Activated naive CD8-positive, alpha-beta T cell treated with anti-CD3 and anti-CD28 coated beads, Interleukin-2, amount 50 U/mL, for 16 hours (primary cell): ENCODE measurements around the gene EIF5AL1.
"Not testable (repeated sequence)": the region's sequence is repeated elsewhere in the genome, so short reads cannot be mapped to it uniquely, and the experiment has no call there.

Experiments
- DNase-seq: peaks from one replicate; pipeline ENCODE4 v3.0.0-alpha.2; 2020; ENCODE audit warnings: low read depth, low spot score

EIF5AL1 gene

DNA sequence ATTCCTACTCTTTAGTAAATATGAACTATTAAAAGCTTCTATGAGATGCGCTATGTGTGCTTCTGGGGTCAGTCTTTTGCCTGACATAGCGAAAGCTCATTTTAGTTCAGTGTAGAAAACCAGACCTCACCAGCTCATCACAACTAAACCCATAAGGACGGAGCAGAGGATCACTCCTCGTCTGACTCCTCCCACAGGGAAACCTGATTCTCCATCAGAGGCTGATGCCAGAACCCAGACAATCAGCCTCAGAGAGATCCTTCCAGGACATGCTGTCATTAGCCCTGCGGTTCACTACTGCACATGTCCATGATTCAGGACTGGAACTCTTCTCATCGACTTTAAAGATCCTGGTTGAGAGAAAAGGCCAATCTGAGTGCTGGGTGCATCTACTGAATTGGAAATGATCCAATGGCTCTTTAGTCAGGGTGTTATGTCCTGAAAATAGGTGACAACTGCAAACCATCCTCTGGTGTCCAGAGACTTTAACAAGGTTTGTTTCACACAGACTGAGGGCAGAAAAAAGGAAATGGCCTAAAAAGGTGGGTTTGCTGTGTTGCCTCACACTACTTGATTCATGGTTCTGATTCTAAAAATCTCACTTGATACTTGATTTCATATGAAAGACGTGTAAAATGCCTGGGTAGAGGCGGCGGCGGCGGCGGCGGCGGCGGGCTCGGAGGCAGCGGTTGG, at the start of gene EIF5AL1:
Gene EIF5AL1 (plus strand): TSS at position 643 of the 693 bp plus-strand sequence. CDS start 117 bp downstream, outside the sequence.
- DNase-seq: not testable (repeated sequence)

DNA sequence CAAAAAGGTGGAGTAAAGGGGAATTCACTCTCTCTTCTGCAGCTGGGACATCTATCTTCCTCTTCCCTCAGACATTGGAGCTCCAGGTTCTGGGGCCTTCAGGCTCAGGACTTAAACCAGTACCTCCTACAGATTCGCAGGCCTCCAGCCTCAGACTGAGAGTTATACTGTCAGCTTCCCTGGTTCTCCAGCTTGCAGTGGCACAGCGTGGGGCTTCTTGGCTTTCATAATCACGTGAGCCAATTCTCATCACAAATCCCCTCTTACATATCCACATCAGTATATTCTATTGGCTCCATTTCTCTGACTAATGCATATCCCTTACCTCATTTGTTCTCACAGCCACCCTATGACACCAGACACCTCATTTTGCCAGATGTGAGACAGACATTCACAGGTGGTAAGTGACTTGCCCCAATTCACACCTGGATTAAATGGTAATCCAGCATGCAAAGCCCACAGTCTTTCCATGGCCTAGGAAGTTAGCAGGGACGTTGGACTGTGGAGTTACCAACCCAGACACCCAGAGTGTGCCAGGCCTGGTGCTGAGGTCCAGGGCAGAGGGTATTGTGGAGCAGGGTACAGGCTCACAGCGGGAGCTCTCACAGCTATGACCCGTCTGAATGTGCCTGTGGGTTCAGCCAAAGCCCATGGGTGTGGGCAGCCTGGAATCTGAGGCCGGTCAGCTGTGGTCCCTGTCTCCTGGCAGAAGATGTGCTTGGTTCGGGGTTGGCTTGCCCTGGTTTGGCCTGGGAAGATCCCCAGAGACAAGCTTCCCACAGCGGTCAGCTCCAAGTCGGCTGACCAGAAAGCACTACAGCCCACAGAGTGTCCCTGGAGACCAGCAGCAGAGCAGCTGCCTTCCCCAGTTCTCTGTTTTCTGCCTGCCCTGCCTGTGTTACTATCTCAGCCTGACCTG, 48.5 kb upstream of the EIF5AL1 start:
- no peak for DNase-seq

DNA sequence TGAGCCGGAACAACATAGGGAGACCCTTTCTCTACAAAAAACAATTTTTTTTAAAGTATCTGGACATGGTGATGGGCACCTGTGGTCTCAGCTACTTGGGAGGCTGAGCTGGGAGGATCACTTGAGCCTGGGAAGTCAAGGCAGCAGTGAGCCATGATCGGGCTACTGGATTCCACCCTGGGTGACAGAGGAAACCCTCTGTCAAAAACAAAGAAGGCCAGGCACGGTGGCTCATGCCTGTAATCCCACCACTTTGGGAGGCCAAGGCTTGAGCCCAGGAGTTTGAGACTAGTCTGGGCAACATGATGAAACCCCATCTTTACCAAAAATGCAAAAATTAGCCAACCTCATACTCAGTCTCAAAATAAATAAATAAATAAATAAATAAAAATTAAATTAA, 47.0 kb upstream of the EIF5AL1 start:
- DNase-seq: no peak

DNA sequence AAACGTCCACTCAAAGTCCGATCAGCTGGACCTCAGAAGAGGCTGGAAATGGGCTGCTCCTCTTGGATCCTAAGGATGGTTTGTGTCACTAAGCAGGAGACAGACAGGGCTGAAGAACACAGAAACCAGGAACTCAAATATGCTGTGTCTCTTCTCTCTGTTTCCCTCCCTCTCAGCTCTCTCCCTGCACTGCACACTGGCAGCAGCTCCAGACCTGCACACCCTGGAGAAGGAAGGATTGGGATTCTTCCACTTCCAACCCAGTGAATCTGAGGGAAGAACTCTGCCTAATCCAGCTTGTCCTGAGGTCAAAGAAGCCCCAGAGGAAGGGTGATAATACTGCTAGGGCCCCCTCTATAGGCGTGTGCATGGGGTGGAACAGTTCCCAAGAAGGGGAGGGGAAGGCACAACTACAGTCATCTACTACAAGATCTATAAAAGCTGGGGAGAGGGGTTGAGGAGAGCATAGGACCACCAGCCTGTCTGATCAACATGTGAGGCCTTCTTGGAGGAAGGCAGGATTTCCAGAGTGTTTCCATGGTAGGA, 44.2 kb upstream of the EIF5AL1 start:
- DNase-seq: no peak

DNA sequence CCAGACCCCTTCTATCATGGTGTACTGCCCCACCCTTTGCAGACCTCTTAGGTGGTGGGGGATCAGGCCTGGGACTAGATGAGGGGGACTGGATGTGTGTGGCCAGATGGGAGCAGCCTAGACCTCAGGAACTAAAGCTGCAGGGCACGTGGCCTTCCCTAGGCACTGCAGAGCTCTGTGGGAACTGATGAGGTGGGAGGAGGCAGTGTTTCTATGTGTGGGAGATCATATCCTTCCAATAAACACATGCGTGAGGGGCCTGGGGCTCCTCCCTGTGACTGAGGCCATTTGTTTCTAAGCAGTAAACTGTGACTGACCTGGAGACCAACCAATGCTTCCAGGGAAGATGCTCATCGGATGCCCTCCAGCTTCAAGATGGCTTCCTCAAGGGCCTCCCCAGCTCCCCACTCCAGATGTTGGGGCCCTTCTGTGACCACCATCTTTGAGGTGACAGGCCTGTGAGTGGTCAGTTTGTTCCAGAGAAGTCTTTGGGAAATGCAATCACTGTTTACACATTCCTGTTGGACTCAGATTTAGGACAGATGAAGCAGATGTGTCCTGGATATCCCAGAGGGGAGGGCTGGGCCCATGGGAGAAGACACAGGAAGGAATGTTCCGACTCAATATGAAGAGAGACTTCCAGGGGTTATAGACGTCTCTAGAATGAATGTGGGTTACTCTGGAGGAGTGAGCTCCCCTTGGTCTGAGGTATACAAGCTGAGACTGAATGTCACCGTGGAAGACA, 43.3 kb upstream of the EIF5AL1 start:
- no peak for DNase-seq

DNA sequence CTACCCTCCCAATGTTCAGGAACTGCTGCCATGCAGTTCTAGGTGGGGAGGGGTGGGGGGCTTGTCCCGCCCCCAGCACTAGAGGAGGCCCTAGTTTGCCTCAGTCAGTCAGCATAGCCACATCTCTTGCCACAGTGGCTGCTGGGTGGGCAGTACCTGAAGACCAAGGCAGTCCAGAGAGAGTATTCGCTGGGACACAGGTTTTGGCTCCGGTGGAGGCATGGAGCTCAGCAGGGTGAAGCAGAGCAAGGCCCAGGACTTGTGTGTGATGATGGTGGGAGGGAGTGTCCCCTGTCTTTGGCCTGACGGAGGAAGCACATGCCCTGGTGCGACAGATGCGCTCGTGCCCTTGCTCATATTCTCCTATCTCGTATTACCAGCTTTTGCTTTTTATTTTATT, 42.2 kb upstream of the EIF5AL1 start:
- no peak for DNase-seq

DNA sequence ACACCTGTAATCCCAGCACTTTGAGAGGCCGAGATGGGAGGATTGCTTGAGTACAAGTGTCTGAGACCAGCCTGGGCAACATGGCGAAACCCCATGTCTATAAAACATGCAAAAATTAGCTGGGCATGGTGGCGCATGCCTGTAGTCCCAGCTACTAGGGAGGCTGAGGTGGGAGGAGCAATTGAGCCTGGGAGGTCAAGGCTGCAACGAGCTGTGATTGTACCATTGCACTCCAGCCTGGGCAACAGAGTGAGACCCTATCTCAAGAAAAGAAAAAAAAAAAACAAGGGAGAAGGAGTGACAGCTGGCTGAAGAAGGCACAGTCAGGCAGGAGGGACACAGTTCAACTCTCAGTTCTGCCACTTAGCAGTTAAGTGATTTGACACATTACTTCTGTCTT, 40.6 kb upstream of the EIF5AL1 start:
- no peak for DNase-seq

DNA sequence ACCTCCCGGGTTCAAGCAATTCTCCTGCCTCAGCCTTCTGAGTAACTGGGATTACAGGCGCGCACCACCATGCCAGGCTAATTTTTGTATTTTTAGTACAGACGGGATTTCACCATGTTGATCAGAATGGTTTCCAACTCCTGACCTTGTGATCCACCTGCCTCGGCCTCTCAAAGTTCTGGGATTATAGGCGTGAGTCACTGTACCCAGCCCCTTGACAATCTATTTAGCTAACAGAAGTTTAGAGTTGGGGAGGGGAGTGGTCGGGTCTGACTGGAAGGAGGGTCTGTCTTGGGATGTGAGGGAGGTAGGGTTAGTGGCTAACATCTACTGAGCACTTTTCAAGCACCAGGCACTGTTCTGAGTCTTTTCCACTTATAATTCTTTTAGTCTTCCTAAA, 39.9 kb upstream of the EIF5AL1 start:
- no peak for DNase-seq

DNA sequence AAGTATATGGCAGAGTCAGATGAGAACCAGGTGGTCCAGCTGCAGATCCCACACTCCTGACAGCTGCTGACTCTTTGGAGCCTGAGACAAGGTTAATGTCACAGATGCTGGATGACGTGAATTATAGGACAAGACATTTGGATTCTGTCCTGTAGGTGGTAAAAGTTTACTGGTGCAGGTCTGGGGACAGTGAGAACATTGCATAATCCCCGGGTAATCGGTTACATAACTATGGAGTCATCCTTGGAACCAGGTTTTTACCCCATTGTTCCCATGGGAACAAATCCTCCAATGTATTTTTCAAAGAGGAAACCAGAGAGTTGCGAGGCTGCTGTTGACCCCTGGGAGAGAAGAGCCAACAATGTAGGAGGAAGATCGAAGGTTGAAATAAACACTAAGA, 39.4 kb upstream of the EIF5AL1 start:
- DNase-seq: no peak

DNA sequence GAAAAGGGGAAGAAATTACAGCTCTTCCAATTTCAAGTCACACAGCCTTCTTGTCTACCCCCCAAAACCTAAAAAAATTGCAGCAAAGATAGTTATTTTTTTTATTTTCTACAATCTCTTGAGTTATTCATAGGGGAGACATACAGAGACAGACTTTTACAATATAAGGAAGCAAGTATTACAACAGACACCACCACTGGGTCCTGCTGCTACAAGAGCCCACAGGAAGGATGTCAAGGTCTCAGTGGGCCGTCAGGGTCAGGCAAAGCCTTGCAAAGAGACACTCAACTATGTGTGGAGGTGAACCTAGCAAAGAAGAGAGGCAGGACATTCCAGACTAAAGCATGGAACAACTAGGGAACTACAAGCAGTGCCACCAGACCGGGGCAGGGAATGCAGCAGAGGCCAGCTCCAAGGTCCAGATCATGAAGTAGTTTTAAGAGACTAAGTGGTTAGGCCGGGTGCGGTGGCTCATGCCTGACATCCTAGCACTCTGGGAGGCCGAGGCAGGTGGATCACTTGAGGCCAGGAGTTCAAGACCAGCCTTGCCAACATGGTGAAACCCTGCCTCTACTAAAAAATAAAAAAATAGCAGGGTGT, 38.7 kb upstream of the EIF5AL1 start:
- DNase-seq: no peak

DNA sequence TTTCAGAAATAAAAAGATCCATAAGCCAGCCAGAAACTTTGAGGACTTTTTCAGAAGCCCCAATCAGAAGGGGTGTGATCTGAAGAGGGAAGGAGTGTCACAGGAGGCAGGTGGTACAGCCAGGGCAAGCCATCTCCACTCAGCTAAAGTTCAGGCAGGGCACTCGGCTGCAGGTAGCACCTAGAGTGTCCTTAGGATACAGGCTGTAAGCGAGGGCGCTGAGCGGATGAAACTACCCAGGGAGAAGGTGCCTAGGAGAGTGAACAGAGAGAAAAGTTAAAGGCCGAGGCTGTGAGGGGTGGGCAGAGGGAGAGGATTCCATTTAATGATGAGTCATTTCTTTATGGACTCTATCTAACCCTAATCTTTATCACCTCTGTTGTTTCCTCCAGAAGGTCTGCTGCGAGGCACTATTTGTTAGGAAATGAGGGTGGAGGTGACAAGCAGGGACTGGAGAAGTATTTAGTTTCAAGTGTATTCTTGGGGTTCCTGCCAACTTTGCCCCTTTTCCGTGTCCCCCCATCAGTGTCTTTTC, 37.1 kb upstream of the EIF5AL1 start:
- DNase-seq: no peak

DNA sequence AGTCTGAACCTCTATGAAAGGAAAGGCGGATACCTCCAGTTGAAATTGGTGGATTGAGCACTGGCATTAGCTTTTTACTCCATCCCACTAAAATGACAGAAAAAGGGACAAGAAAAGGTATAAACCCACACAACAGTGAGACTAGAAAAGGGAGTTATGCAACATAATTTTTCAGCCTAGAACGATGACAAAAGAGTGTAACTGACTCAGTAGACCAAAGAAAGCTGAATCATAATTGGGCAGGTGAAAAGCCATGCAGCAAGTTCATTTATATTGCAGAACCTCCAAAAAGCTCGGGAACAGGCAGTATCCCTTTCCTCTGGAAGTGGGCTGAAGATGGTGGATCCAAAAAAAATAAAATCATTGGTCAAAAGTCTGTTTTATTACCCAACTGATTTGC, 36.5 kb upstream of the EIF5AL1 start:
- no peak for DNase-seq

DNA sequence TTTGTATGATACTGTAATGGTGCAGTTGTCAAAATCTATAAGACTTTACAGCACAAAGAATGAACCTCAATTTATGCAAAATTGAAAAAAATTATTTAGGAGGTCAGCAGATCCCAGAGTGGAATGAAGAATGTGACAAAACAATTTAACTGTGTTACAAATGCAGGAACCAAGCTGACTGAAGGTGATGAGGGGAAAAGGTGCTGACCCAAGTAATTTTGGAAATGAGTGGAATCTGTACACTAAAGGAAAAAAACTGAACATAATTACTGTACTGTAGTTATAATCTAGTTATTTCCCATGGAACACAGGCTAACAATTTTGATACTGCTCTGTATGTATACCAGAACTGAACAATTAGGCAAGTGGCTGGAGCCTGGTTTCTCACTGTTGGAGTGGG, 35.7 kb upstream of the EIF5AL1 start:
- DNase-seq: no peak

DNA sequence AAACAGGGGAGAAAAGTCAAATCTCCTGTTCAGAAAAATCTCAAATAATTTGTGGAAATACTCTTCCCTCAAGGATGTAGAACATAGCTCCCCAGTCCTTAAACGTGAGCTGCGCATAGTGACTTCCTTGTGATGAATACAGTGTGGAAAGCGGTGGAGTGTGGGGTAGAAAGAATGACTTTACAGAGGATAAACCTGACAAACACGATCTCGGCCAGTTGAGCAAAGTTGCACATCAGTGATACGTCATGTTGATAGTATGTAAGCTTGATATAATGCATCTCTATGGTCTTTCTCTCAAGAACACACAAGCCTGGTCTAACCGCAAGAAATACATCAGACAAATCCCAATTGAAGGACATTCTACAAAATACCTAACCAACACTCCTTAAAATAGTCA, 34.9 kb upstream of the EIF5AL1 start:
- no peak for DNase-seq

DNA sequence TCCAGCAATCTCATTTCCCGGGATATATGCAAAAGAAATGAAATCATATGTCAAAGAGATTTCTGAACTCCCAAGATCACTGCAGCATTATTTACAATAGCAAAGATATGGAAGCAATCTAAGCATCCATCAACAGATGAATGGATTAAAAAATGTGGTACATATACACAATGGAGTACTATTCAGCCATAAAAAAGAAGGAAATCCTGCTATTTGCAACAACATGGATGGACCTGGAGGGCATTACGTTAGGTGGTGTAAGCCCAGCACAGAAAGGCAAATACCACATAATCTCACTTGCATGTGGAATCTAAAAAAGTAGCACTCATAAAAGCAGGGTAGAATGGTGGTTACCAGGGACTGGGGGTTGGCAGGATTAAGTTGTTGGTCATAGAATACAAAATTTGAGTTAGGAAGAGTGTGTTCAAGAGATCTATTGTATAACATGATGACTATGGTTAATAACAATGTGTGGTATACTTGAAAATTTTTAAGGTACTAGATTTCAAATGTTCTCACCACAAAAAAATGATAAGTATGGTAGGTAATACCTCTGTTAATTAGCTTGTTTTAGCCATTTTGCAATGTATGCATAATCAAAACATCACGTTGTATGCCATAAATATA, 32.9 kb upstream of the EIF5AL1 start:
- DNase-seq: no peak

DNA sequence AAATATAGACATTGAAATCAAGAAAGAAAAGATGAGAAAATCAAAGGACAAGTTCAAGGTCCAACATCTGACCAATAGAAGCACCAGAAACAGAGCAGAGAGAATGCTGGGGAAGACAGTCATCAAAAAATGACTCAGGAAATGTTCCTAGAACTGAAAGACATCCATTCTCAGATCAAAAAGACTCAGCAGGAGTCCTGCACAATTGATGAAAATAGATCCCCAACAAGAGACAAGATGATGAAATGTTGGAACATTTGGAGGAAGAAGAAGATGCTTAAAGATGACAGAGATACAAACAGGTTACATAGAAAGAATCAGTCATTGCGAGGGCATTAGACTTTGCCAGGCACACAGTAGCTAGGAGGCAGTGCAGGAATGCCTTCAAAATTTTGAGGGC, 30.0 kb upstream of the EIF5AL1 start:
- no peak for DNase-seq

DNA sequence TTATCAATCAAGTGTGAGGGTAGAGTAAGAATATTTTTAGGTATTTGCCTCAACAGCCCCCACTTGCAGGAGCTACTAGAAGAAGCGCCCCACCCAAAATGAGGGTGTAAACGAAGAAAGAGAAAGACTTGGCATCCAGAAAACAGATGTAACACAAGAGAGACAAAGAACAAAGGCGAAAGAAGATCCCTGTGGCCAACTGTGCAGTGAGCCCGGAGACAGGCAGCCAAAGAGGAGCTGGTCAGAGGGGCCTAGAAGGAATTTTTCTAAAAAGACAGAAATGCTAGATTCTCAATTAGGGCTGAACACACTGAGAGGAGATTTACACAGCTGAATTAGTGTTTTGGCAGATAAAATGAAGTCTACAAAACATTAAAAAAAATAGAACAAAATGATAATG, 29.6 kb upstream of the EIF5AL1 start:
- no peak for DNase-seq

DNA sequence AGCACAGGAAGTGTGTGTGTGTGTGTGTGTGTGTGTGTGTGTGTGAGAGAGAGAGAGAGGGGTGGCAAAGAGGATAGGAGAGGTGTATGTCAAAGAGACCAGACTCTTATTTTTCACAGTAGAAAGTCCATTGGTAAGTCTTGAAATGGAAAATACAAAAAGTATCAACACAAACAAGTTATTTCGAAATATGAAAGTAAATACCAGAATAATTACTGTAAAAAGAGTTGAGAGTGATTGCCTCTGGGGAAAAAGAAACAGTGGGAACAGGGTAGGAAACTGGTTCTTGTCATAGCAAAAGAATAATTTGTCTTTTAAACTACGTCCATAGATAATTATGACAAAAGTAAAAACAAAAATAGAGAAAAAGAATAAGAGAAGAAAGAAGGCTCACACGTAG, 29.0 kb upstream of the EIF5AL1 start:
- DNase-seq: no peak

DNA sequence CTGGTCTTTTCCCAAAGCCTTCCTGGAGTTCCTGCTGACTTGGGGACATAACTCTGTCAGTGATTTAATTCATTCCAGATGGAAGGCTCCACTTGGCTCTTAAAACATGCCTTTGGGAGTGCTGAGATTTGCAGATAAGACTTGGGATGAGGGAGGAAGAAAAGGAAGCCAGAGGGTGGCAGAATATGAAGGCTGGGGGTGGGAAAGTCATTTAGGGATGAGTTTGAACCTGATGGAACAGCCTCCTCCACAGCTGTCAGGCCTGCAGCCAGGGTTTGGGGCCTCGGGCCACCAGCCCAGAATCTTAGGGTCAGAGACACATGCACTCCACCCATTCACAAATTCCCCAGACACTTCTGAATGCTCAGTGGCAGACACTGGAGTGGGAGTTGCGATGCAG, 28.4 kb upstream of the EIF5AL1 start:
- no peak for DNase-seq

DNA sequence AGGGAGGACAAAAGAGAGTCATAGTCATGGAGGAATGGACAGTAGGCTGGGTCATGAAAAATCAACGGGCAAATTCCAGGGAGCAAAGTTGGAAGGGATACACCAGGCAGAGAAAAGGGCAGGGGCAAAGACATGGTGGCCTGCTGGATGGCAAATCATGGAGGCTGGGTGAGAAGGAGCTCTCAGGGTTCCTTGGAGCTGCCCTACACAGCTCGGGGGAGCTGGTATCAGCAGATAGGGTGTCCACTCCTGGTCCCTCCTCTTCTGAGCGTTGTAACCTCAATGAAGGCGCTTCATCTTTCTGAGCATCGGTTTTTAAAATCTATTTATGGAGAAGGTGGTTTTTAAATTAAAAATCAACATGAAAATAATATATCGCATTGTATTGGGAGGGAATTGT, 27.9 kb upstream of the EIF5AL1 start:
- no peak for DNase-seq
